G401.6 (cell line): ENCODE data around the gene WSCD1.

Experiments used
- FAIRE-seq: peaks from 2 replicates; lab custom pipeline; 2012; peaks lifted over from hg19 to GRCh38; lab: Jason Lieb, UNC

Gene WSCD1

DNA sequence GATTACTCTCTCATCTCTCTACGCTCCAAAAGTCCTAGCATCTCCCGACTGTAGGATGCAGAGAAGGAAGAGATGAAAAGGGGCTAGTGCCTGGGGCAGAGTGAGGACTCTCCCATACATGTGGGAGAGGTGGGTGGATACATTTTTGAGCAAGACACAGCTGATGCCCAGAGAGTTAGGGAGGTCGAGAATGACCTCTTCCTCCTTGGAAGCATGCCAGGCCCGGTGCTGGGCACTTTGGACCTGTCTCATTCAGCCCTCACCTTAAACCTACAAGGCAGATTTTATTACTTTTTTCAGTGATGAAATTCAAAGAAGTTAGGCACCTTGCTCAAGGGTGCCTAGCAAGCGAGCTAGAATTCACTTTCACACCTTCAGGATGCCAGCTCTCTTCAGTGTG is 38.2 kb downstream of the WSCD1 start:
- FAIRE-seq, result no peak

DNA sequence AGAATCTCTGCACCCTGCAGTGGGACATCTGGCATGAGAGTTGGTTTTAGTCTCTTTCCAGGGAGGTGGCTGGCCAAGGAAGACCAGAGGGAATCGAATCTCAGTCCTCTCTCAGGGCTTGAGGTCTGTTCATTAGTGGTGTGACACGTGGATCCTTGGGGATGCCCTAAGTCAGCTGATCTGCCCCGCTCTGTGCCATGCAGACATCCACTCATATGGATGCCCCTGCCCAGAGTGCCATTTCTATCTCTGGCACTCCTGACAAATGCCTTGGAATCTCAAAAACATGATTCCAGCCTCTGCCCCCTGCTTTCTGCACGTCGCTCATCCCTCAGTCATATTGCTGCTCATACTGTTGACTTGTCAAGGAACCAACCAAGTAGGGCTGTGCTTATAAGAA is 38.8 kb downstream of the WSCD1 start:
- FAIRE-seq, result no peak

- FAIRE-seq, result no peak
Measured at GRCh38 chr17:6109536-6109935, 39.4 kb downstream of the WSCD1 start.

DNA sequence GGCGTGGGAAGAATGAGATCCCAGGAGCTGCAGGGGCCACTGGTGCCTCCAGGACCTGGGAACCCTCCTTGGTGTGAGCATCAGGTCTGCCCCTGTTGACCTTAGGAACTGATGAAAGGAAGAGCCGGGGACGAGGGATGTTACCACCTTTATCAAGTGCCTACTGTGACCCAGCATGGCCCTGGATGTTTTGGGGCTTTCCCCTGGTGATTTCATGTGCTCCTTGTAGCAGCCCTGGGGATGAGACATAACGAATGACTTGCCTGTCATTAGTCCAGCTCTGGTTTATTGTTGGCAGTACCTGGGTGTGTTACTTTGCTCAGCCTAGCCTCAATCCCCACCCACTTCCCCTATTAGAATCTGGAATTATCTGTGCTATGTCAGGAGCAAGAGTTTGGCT is 39.9 kb downstream of the WSCD1 start:
- FAIRE-seq, result no peak

GRCh38 chr17:6110592-6110991 is 40.4 kb downstream of the WSCD1 start:
- FAIRE-seq, result no peak

DNA sequence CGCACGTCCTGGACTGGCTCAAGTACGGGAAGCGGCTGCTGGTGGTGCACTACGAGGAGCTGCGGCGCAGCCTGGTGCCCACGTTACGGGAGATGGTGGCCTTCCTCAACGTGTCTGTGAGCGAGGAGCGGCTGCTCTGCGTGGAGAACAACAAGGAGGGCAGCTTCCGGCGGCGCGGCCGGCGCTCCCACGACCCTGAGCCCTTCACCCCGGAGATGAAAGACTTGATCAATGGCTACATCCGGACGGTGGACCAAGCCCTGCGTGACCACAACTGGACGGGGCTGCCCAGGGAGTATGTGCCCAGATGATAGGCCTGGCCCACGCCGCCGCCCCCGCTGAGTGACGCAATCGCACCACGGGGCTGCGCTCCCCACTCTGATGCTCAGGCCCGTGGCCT is 50.2 kb downstream of the WSCD1 start:
- FAIRE-seq, result no peak

GRCh38 chr17:6124856-6125255 is 54.7 kb downstream of the WSCD1 start:
- FAIRE-seq, result no peak

DNA sequence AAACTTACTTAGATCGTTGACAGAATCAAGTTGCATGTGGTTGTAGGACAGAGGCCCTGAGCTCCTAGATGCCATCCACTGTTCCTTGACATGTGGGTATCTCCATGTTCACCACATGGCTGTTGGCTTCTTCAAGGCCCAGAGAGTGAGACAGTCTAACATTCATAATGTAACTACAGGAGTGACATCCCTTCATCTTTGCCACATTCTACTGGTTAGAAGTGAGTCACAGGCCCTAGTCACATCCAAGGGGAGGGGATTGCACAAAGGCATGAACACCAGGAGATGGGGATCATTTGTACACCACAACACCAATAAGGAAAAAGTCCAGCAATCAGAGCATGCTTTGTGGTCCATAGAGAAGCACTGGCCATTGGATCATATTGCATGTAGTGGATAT is 56.6 kb downstream of the WSCD1 start:
- no peak for FAIRE-seq

GRCh38 chr17:6134721-6135120 is 64.5 kb downstream of the WSCD1 start:
- no peak for FAIRE-seq

DNA sequence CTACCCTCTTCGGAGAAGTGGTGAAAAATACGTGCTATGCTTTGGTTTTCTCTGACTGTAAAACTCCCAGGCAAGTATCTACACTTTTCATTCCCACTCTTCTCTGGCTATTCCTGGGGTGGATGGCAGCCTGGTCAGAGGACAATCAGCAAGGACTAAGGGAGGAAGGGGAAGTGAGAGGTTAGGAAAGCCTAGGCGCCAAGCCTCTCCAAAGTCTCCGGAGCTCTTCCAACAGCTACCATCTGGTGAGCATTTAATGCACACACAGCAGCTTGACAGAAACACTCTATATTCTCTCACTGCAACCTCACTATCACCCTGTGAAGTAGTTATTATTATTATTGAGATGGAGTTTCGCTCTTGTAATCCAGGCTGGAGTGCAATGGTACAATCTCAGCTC is 65.1 kb downstream of the WSCD1 start:
- no peak for FAIRE-seq

DNA sequence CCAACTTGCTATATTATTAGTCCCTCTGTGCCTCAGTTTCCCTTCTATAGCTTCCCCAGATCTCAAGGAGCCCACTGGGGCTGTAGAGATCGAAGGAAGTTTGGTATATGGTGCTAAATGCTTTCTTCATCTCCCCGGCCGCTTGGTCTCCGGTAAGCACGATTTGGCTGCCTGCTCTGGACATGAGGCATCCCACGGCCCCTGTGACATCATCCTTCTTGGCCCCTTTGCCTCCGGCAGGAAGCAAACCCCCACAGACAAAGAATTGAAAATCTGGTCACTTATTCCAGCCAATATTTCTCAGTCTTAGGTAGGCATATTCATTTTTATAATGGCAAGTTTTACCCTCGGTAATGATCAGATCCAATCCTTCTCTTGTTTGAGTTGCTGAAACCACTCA is 65.8 kb downstream of the WSCD1 start:
- no peak for FAIRE-seq

- no peak for FAIRE-seq
Measured at GRCh38 chr17:6137716-6138502, 67.7 kb downstream of the WSCD1 start.

- no peak for FAIRE-seq
Measured at GRCh38 chr17:6138761-6139446, 68.7 kb downstream of the WSCD1 start.

- FAIRE-seq, result no peak
Measured at GRCh38 chr17:6139447-6139832, 69.3 kb downstream of the WSCD1 start.

GRCh38 chr17:6140188-6140587 is 70.0 kb downstream of the WSCD1 start:
- no peak for FAIRE-seq

DNA sequence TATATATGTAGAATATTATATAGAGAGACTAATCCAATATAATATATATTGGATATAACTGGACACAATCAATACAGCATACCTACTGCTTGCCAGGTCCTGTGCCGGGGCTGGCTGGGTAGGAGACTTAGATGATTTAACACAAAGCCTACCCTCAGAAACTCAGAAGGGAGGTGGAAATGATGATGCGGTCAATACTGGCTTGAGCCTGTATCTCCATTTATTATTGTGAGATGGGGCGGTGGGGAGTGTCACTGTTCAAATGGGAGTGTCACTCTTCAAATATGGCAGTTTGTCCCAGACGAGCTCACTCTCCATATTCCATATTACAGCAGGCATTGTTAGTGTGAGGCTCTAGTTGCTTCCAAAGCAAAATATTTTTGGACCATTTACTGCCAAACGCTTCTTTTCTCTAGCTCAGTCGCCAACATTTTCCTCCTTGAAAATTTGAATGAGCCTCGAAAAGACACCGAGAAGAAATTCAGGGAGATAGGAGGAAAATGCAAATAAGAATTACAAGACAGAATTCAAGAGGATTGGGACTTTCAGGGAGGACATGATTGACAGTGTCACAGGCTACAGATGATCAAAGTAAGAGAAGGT is 70.7 kb downstream of the WSCD1 start:
- FAIRE-seq, result no peak

GRCh38 chr17:6142701-6143100 is 72.5 kb downstream of the WSCD1 start:
- FAIRE-seq, result no peak

DNA sequence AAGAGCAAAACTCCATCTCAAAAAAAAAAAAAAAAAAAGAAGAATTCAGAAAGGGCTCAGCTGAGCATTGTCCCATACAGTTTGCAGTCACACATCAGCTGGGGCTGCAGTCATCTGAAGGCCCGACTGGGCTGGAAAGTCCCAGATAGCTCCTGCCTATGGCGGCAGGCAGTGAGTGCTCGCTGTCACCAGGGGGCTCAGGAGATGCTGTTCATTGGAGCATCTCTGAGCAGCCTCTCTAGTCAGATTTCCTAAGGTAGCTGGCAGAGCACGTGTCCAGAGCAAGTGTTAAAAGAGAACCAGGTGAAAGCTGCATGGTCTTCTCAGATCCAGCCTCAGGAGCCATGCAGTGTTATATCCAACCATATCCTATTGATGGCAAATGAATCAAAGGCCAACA is 75.8 kb downstream of the WSCD1 start:
- no peak for FAIRE-seq

- no peak for FAIRE-seq
Measured at GRCh38 chr17:6147042-6147441, 76.9 kb downstream of the WSCD1 start.

- FAIRE-seq, result no peak
Measured at GRCh38 chr17:6153375-6153774, 83.2 kb downstream of the WSCD1 start.

DNA sequence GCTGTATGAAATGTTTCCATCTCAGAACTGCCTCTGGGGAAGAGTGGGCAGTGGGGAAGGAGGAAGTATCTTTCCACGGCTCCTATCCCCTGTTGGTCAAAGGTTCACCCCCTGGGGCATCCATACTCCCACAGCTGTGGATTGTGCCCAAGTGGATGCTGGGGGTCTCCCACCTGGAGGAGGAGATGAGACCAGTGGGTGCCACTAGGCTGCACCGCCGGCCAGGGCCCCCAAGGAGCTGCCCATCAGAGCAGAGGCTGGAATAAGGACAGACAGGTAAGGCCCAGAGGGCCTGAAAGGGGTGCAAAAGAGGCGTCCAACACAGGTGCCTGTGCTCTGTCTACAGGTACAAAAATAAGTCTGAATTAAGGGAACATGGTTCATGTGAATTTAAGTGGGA is 87.5 kb downstream of the WSCD1 start:
- FAIRE-seq, result no peak

- FAIRE-seq, result no peak
Measured at GRCh38 chr17:6159541-6160231, 89.5 kb downstream of the WSCD1 start.

GRCh38 chr17:6160232-6160555 is 90.0 kb downstream of the WSCD1 start:
- FAIRE-seq, result no peak
